HepG2 (cell line): ENCODE data around the gene WNT5A.

ENCODE experiments used
- ARID4A ChIP-seq: sonication (generic); formaldehyde crosslinking; IDR thresholded peaks from 2 replicates; pipeline ENCODE4 v1.5.0; 2020; ENCODE audit warnings: mild to moderate bottlenecking, missing genetic modification reagents, borderline replicate concordance
- CTCF ChIP-seq: sonication (generic); formaldehyde crosslinking; IDR thresholded peaks from 2 replicates; pipeline ENCODE4 v1.5.0; 2020; ENCODE audit warnings: mild to moderate bottlenecking, missing genetic modification reagents, moderate library complexity
- HDAC1 ChIP-seq: sonication (generic); formaldehyde crosslinking; IDR thresholded peaks from 2 replicates; pipeline ENCODE4 v1.5.1; 2020; ENCODE audit warnings: mild to moderate bottlenecking, missing genetic modification reagents
- KDM5B ChIP-seq: sonication (generic); formaldehyde crosslinking; IDR thresholded peaks from 2 replicates; pipeline ENCODE4 v1.4.0; 2020; ENCODE audit warnings: missing genetic modification reagents, mild to moderate bottlenecking, borderline replicate concordance
- KLF6 ChIP-seq: IDR thresholded peaks from 2 replicates; pipeline ENCODE4 v1.8.0; 2016; ENCODE audit warnings: missing biosample characterization, missing genetic modification reagents
- RELA ChIP-seq: sonication (generic); formaldehyde crosslinking; IDR thresholded peaks from 2 replicates; pipeline ENCODE4 v1.4.0; 2020; ENCODE audit warnings: missing genetic modification reagents
- ZC3H4 ChIP-seq: sonication (generic); formaldehyde crosslinking; IDR thresholded peaks from 2 replicates; pipeline ENCODE4 v1.4.0; 2020; ENCODE audit warnings: missing genetic modification reagents, borderline replicate concordance
- ZNF33B ChIP-seq: sonication (generic); formaldehyde crosslinking; IDR thresholded peaks from 2 replicates; pipeline ENCODE4 v1.5.1; 2020; ENCODE audit warnings: mild to moderate bottlenecking, missing genetic modification reagents
- ZNF891 ChIP-seq: sonication (generic); formaldehyde crosslinking; IDR thresholded peaks from 2 replicates; pipeline ENCODE4 v1.5.0; 2020; ENCODE audit warnings: mild to moderate bottlenecking, missing genetic modification reagents

GRCh38 chr3:55511895-55512570 lies 24.9 kb upstream of the WNT5A start:
- TF ChIP-seq CTCF (CRISPR knock-in tag) (no peak), HDAC1 (no peak), ZNF891 (CRISPR knock-in tag) (no peak), KLF6 (CRISPR knock-in tag) (no peak), RELA (CRISPR knock-in tag) (no peak), ZNF33B (CRISPR knock-in tag) (no peak), ZC3H4 (CRISPR knock-in tag) (no peak), ARID4A (CRISPR knock-in tag) (no peak), KDM5B (CRISPR knock-in tag) (no peak)
